T47D (cell line): Measurements from ENCODE around the gene CTNNA1.
"Not testable (repeated sequence)": the region's sequence is repeated elsewhere in the genome, so short reads cannot be mapped to it uniquely, and the experiment has no call there.

ENCODE experiments used
- DNase-seq, 2 experiments: peaks; one replicate each; pipeline versions ENCODE4 v3.0.0 to v3.0.0-alpha.2; 2011 to 2012; ENCODE audit warnings: low read depth in 1 of 2, low spot score in 1 of 2
- JUND ChIP-seq: IDR thresholded peaks from 2 replicates; pipeline ENCODE4 v1.6.1; 2012; ENCODE audit warnings: low read depth
- in situ Hi-C: cut with HindIII; loops from 2 replicates; pipeline ENCODE4 v1.10.0; 2016; ENCODE audit warnings: low sequenced_read_pairs, low pct_unique_long_range_greater_than_20kb

CTNNA1 gene

GRCh38 chr5:138733509-138733908 is 19.7 kb upstream of the CTNNA1 start:
- no peak for TF ChIP-seq JUND
- in situ Hi-C loops = no loop called here
- no peak for DNase-seq

DNA sequence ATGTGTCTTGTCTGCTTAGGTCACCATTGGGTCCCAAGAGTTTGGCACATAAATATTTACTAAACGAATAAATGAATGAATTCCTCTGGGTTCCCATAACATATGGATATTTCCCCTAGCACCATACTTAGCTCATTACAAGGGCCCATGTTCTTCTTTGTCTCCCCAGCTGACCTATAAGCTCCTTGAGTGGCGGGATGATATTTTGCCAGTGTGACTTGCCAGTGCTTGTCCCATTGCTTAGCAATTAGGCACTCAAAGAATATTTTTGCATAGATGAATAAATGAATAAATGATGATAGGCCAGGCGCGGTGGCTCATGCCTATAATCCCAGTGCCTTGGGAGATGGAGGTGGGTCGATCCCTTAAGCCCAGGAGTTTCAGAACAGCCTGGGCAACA is 16.9 kb upstream of the CTNNA1 start:
- TF ChIP-seq JUND = no peak

DNA sequence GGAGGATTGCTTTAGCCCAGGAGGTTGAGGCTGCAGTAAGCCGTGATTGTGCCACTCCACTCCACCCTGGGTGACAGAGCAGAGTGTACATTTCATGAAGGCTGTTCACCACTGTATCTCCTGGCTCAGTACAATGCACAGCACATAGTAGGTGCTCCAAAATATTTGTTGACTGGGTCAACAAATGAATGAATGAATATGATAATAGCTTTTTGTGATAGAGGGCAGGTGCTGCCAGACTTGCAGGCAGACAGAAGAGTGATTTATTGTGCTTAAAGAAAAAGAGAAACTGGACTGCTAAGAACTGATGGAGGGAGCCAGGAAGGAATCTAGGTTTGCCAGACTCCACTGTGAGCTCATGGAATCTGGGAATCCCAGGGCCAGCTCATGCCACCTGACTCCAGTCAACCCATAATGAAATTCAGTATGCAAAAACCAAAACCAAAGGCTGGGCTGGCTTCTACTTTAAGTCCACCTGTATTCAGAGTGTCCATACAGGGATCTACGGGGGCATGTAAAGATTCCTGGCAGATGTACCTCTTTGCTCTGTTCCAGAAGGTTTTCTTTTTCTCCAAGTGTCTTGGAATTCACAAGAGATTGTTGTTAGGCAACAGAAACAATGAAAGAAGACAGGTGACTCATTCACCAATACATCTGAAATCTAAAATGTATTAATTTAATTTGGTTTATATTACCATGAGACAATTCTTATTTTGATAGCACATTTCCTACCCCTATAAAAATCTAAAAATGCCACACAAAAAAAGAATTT is 15.5 kb upstream of the CTNNA1 start:
- in situ Hi-C loops = no loop called here
- no peak for DNase-seq
- TF ChIP-seq JUND = no peak

More for the DNA sequence above, 16.9 kb upstream of the CTNNA1 start:
- in situ Hi-C loops = no loop called here
- DNase-seq = no peak

DNA sequence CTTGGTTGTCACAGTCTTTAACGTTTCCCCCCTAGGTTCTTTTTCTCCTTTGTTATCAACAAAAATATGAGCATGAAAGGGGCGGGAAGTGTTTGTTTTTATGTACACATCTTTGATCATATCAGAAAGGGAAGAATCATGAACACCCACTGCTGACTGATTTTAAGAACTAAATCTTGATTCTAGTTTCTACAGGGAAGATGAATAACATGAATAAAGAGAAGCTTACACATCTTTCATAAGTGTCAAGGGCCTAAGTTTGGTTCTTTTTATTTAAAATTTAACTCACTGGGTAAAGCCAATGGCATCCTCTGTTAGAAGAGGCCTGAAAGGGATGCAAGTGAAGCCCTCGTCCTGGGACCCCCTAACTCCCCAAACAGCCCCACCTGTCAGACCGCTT is 14.8 kb upstream of the CTNNA1 start:
- in situ Hi-C loops = no loop called here
- DNase-seq = no peak
- TF ChIP-seq JUND = no peak

- no peak for DNase-seq
- in situ Hi-C loops = no loop called here
- TF ChIP-seq JUND = no peak
Observed at GRCh38 chr5:138739938-138740337, 13.3 kb upstream of the CTNNA1 start.

- in situ Hi-C loops = no loop called here
- no peak for TF ChIP-seq JUND
- DNase-seq = no peak
Observed at GRCh38 chr5:138743484-138743883, 9.7 kb upstream of the CTNNA1 start.

GRCh38 chr5:138745268-138745667 is 8.0 kb upstream of the CTNNA1 start:
- in situ Hi-C loops = no loop called here
- TF ChIP-seq JUND = no peak
- peak in 1 of 2 experiments; percentile 32 for DNase-seq

DNA sequence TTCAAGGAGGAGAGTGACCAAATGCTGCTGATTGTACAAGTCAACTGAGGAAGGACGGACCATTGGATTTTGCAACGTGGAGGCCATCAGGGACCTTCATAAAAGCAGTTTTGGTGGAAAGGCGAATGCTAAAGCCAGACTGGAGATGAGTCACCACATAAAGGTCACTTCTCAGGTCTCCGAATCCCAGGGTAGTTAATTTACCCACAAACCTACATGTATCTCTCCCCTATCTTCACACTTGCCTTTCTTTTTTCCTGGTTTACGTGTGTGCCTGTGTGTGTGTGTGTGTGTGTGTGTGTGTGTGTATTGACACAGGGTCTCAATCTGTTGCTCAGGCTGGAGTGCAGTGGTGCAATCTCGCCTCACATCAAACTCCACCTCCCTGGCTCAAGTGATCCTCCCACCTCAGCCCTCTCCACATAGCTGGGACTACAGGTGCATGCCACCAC is 4.6 kb upstream of the CTNNA1 start:
- TF ChIP-seq JUND = no peak
- in situ Hi-C loops = no loop called here
- DNase-seq = no peak

GRCh38 chr5:138751344-138751743 is 1.9 kb upstream of the CTNNA1 start:
- in situ Hi-C loops = not testable (repeated sequence)

DNA sequence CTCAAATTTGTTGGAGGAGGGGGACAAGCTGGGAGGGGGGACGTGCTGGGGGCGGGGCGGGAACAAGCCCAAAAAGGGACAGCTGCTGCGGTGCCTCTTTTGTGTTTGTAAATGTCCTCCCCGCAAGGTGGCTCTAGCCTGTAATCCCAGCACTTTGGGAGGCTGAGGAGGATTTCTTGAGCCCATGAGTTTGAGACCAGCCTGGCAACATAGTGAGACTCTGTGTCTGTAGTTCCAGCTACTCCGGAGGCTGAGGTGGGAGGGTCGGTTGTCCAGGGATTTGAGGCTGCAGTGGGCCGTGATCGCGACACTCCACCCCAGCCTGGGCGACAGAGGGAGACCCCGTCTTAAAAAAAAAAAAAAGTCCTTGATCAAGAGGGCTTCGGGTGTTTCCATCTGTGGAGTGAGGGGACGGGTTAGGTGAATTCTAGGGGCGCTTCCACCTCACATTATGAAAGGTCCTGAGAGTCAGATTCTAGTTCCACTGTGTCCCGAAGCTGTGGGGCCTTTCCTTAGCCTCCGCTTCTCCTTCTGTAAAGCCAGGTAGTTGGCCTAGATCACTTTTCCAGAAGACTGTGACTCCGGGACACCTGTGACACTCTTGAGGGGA is 779 bp upstream of the CTNNA1 start:
- peak; percentile 41 to 80 for DNase-seq
- in situ Hi-C loops = no loop called here
- no peak for TF ChIP-seq JUND

More at GRCh38 chr5:138751344-138751743, 1.9 kb upstream of the CTNNA1 start:
- not testable (repeated sequence) for DNase-seq

DNA sequence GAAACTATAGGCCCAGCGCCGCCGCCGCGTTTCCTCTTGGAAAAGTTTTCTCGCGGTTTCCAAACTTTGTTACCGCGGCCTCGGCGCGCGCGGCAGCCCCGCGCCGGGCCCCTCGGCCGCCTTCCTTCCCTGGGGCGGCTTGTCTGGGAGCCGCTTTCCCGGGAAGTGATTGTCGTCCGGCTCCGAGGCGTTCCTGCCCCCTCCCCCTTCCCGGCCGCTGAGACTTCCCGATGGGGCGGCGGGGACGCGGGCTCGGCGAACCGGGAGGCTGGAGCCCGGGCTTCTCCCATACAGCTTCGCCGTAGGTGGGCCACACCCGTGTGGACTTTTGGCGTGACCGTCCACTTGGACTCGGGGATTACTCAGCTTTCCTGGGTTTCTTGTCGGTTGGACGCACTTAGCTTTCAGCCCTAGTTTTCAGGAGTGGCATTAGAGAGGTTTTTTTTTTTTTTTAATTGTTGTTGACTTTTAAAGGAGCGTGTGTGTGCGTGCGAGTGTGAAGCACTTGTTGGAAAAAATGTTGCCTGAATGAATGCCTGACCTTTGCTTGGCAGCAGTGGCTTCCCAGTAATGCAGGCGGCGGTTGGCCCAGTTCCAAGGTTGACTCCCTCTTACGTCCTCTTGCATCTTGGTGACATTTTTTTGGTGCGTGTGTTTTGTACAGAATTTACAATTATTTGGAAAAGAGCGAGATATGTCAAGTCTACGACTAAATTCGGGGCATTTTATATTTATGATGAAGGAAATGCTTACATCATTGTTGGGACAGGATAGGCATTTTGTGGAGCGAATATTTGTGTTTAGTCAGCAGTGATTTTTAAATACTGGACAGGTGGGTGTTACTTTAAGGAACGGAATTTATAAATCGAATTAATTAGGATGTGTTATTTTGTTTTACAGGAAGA is 821 bp downstream of the CTNNA1 start:
- peak; percentile 65 to 92 for DNase-seq
- in situ Hi-C loops = no loop called here
- no peak for TF ChIP-seq JUND

DNA sequence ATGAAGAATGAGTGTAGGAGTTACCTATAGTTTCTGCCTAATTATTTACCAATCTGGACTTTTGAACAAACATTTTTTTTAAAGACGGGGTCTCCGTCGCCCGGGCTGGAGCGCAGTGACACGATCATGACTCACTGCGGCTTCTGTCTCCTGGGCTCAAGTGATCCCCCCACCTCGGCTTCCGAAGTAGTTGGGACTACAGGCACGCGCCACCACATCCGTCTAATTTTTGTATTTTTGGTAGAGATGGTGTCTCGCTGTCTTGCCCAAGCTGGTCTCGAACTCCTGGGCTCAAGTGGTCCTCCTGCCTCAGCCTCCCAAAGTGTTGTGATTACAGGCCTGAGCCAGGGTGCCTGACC is 1.5 kb downstream of the CTNNA1 start:
- in situ Hi-C loops = no loop called here
- DNase-seq = no peak
- no peak for TF ChIP-seq JUND
